Activated effector memory CD4-positive, alpha-beta T cell treated with Interleukin-2 at 50 U/mL for 16 hours (primary cell): ENCODE data around the gene AATK.
A peak's percentile ranks its signal among the peaks of the same experiment; 100 is the strongest.

ENCODE experiments used
- DNase-seq: peaks from one replicate; pipeline ENCODE4 v3.0.0-alpha.2; 2020

Gene AATK

DNA sequence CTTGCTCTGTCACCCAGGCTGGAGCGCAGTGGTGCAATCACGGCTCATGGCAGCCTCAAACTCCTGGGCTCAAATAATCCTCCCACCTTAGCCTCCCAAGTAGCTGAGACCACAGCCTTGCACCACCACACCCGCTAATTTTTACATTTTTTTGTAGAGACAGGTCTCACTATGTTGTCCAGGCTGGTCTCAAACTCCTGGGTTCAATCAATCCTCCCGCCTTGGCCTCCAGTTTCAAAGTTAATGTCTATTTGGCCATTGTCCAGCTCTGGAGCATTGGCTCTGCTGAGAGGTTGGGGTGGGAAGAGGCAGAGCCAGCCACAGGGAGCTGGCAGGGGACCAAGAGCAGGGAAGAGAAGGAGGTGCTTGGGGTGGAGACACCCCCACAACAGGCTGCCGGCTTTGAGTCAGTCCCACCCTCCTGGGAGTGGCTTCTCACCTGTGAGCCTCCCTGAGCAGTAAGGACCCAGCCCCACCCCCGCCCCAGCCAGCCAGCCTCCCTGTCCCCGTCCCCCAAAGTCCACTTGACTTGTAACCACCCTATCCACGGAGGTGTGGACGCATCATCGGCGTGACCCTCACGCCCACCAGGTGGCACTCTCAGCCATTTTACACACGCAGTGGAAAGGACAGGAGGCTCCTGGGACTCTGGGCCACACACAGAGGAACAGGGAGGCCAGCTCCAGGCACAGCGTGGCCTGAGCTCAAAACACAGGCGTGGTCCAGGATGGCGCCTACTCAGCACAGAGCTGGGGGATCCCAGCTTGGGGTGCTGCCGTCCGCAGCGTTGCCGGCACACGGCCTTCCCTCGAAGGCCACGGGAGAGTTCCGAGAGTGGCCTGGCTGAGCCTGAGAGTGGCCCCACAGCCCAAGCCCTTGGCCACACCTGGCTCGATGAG lies 23.5 kb downstream of the AATK start:
- DNase-seq = peak; percentile 40

DNA sequence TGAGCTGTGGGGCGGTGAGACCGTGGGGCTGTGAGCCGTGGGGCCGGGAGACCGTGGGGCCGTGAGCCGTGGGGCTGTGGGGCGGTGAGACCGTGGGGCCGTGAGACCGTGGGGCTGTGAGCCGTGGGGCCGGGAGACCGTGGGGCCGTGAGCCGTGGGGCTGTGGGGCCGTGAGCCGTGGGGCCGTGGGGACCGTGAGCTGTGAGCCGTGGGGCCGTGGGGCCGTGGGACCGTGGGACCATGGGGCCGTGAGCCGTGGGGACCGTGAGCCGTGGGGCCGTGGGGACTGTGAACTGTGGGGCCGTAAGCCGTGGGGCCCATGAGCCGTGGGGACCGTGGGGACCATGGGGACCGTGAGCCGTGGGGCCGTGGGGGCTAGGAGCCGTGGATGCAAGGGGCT lies 25.3 kb downstream of the AATK start:
- no peak for DNase-seq

DNA sequence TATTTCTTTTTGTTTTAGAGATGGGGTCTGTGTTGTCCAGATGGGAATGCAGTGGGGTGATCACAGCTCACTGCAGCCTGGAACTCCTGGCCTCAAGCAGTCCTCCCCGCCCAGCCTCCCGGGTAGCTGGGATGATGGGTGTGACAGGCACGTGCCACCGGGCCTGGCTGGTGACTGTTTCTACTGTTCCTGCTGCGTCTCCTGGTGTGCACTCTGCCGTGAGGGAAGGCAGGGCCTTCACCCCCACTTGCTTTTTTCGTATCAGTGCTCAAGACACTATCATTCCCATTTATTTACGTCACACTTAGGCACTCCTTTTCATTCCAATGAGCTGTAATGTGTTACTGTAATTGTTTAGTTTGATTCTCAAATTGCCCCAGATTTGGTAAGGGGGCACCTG lies 26.0 kb downstream of the AATK start:
- DNase-seq = no peak

DNA sequence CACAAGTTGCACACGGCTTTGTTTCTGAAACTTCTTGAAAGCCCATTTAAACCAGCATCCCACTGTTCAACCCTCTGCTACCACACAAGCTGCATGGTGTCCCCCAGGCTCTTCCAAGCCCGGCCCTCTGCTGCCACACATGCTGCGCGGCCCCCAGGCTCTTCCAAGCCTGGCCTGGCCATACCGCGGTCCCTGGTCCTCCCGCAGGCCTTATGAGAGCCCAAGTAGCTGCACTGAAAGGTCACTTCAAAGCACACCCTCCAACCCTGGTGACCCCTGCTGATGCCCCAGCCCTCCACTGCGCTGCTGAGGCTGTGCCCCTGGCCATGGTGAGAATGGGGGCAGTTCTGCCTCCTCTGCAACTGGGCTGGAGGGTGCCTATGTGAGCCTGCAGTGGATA lies 26.6 kb downstream of the AATK start:
- no peak for DNase-seq

DNA sequence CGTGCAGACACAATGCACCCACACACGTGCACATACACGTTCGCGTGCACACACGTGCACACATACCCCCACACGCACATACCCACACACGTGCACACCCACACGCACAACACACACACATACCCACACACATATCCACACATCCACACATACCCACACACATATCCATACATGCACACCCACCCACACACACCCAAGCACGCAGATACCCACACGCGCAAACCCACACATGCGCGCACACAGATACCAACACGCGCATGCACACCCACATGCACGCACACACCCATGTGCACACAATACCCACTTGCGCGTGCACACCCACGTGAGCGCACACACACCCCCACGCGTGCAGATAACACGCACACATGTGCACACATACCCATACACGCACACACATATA lies 27.5 kb downstream of the AATK start:
- no peak for DNase-seq

DNA sequence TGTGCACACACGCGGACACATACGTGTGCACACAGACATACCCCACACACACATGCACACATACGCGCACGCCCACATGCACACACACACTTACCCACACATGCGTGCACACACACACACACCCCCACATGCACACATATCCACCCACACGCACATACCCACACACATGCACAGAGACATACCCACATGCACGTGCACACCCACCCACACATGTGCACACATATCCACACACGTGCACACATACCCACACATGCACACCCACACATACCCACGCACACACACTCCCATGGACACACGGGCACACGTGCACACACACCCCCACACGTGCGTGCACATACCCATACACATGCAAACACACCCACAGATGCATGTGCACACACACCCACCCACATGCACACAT lies 27.9 kb downstream of the AATK start:
- DNase-seq = no peak

DNA sequence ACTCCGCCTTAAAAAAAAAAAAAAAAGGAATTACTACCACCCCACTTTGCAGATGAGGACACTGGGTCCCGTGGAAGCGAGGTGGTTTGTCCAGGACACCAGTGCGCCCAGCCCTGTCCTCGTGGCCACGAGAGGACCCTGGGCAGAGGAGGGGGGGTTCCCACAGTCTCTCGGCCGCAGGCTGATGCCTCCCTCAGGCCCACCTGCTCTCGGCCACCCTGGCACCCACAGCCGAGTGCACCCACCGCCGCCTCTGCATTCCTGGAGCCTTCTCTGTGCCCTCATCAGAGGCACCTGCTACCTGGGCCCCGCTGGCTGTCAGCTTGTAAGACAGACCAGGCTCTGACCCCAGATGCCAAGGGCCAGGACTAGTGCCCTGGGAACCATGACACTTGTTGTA lies 28.8 kb downstream of the AATK start:
- DNase-seq = no peak

DNA sequence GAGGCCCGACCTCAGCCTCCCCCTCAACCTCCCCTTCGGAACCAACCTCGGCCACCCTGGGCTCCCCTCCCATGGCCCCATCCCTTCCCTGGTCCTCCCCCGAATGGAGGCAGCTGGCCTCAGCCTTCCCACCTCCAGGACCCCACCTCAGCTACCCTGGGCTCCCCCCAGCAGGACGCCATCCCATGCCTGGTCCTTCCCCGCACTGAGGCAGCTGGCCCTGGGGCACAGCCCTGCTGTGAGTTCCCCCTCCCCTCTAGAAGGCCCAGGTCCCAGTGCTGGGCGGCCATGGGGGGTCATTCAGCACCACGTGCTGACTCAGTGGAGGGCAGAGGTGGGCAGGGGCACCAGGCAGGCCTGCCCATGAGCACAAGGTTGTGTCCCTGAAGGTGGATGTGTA lies 29.7 kb downstream of the AATK start:
- DNase-seq = no peak

DNA sequence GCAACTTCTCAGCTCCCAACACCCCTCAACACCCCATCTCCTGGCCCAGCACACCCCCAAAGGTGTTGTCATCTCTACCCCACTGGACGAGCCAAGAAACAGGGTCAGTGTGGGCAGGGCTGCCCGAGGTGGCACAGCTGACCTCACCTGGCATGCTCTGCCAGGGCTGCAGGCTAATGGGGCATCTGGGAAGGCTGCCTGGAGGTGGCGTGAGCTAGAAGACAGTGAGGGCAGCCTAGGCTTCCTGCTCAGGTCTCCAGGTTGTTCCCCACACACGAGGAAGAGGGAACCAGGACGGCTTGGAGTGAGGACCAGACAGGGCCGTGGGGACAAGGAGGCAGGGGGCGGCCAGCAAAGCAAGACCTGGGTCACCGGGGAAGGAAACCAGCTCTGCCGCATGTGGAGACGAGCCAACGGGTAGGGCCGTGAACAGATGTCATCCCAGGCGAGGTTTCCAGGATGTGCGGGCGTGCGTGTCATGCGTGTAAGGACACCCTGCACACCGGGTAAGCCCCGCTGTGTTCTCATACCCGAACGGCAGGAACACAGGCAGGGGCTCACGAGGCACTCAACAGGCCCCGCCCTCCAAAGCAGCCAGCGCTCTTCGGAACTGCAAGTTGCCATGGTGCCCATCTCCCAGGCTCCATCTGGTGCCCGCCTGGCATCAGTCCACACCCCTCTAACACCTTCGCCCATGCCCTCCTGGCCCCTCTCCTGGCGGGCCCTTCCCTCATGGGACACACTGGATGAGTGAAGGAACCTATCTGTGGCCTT lies 30.3 kb downstream of the AATK start:
- no peak for DNase-seq

DNA sequence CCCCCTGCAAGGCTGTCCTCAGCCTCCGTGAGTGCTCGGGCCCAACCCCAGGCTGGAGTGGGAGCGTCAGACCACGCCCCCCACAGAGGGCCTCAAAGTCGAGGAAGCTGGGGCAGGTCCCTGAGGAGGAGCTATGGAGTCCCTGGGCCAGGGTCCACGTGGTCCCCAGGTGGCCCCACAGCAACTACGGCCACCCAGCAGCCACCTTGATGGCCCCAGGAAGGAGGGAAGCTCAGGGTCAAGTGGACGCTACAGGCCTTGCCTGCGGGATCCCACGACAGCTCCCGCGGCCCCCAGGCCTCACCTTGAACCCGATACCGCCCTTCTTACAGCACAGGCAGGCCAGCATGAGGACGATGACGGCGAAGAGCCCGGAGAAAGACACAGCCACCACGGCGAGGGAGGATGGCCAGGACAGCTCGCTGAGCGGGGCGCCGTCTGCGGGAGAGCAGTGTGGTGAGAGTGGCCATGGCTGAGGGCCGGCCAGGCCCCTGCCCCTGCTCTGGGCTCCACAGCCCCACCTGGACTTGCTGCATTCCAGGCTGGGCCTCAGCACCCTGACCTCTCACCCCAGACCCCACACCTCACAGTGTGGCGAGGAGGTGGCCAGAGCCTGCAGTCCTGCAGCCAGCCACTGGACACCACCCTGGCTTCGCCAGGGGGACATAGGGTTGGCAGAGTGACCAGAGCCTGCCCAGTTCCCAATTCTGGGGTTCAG lies 31.8 kb downstream of the AATK start:
- DNase-seq = no peak

DNA sequence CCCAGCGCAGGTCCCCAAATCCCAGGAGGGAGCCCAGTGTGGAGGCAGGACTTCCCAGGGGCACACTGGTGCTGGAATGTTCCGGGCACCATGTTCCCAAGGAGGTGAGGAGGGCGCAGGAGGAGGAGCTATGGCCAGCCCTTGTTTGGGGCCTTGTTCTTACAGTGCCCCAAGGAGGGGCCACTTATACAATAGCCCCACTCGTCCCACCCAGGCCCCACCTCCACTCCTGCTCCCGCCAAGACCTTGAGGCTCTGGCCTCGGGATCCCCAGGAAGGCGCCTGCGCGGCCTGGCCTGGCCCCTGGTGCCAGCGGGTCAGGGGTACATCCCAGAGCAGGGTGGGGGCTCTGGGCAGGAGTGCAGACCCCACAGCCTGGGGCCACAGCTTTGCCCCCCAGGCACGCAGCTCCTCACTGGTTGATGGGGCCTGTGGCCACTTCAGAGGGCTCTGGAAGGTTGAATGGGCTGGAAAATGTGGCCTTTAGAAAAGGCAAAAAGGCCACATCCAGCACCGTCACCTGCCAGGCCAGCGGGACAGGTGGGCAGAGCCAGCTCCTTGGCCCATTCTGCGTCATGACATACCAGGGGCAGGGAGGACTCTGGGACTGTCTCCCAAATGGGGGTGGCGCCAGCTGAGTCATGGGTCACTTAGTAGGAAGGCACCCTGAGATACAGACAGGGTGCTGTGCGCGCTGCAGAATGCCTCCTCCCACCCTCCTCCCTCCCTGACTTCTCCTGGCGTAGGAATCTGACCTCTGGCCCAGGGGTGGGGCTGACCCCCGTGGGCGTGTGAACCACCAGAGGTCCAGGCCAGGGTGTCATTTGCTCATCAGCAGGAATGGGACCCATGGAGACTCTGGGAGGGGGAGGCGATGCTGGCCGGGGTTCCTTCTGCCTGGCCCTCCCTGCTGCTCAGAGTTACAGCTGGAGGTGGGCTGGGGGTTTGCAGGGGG lies 33.0 kb downstream of the AATK start:
- DNase-seq = no peak

DNA sequence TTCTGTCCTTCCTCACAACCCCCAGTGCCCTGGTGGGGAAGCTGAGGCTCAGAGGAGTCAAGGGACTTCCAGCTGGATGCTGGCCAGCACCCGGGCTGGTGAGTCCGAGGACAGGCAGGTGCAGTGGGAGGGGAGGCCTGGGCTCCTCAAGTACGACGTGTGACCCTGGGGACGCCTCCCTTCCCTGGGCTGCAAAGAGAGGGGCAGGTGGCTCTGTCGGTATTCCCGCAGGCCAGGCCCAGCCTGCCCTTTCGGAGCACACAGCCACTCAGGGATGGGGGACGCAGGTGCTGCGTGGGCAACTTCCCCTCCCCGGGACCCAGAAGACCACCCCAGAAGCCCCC lies 33.9 kb downstream of the AATK start:
- no peak for DNase-seq

DNA sequence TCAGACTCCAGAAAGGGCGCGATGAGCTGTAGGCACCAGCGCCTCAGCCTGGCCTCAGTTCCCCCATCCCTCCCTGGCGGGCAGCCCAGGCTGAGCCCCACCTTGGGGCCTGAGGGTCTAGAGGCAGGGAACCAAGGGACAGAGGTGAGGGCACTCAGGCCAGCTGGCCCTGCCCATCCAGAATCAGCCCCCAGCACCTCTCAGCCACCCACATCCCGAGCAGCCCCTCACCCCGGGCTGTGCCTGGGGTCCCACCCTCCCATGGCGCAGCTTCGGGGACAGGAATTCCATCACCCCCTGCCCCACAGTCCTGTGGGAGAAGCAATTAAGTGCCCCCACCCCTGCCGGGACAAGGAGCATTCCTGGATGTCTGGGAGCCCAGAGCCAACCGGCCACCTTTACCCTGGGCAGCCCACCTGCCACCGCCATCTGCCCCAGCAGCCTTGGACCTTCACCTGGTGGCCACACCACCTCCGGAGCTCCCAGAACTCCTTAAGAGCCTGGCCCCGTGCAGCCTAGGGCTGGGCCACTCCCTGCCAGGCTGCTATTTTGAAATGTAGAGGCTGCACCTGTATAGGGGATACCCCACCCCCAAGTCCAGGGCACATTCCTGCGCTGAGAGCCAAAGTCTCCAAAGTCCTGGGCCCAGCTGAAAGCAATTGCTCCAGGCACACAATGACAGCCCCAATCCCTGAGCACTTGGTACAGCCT lies 34.4 kb downstream of the AATK start:
- DNase-seq = no peak

DNA sequence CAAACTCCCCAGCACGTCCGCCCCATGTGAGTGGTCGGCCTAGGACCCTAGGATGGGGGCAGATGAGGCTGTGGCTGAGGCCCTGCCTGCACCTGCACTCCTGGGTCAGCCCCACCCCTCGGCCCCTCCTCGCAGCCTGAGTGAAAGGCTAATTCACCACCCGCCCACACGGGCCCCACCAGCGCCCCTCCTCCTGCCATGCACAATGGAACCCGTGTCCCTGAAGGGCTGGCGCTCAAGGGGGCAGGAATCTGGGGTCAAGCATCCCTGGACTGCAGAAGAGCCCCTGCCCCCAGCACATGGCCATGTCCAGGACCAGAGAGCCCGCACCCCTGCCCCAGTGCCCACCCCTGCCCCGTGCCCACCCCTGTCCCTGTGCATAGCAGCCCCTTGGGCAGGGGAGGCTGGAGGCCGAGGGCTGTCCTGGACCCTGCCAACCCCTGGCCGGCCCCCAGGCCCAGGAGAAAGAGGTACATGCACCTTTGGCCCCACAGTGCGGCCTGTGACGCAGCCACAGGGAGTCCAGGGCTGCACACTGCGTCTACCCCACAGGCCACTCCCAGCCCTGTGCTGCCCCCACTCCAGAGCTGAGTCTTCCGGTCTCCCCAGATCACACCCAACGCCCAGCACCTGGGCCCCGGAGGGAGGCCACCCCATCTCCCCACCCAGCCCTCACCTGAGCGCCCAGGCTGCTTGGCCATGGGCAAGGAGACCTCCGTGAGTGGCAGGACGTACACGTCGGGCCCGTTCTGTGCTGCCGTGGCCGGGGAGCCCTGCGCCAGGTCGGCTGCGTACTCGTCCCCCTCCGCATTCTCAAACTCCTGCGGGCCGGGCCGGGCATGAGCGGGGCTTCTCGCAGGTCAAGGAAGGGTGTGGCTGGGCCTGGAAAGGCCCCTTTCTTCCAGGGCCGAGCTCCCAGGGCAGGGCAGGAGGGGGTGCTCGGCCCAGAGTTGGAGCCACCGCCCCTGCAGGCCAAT lies 35.3 kb downstream of the AATK start:
- DNase-seq = no peak

DNA sequence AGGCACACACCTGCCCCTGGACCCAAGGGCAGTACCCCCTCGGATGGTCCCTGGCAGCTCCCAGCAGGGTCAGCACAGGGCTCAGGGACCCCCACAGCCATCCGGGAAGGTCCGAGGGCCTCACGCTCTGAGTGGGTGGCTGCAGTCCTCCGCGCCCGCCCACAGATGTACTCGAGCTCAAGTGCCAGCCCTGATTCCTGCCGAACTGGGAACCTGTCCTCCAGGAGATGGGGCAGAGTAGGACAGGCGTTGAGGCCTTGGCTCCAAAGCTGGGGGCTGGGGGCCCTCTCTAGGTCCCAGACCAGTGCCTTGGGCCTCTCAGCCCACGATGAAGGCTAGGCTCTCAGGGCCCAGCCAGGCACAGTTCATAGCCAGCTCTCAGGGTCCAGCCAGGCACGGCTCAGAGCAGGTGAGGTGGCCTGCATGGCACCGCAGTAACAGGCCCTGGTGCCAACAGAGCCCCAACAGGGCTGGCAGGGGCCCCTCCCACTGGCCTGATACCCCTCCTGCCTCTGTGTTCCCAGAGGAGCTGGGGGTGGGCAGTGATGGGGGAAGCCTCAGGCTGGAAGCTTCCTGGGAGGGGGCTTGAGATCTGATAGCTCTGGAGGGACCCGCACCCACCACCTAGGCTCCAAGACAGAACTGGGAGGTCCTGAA lies 36.2 kb downstream of the AATK start:
- no peak for DNase-seq

DNA sequence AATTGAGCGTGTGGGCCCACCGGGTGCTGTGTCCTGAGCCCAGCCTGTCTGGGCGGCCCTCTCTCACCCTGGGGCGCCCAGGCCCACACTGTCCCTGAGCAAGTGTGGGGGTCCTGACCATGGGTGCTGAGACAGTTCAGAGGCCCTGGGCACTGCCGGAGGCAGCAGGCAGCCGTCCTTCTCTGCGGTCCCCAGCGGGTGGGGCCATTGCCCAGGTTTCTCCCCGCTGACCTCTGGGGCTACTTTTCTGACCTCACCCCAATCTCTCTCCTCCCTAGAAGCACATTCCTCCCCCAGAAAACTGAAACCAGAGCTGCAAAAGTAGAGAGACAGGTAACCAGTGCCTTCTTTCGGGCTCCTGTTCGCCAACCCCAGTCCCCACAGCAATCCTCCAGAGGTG lies 36.7 kb downstream of the AATK start:
- DNase-seq = no peak

DNA sequence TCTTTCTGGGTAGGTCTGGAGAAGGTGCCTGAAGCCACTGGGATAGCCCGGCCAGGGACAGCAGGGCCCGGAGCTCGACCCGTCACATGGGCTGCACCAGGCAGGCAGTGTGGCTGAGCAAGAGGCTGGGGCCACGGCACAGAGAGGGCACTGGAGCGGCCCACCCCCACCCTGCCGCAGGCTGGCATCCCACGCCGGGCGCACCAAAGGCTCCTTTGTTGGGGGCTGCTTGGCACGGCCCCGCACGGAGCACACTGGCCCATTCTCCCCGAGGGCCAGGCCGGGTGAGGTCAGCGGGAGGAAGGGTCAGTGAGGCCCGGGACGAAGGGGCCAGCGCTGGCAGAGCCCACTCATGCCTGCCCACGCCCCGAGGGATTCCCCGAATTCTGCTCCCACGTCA lies 37.2 kb downstream of the AATK start:
- DNase-seq = no peak

DNA sequence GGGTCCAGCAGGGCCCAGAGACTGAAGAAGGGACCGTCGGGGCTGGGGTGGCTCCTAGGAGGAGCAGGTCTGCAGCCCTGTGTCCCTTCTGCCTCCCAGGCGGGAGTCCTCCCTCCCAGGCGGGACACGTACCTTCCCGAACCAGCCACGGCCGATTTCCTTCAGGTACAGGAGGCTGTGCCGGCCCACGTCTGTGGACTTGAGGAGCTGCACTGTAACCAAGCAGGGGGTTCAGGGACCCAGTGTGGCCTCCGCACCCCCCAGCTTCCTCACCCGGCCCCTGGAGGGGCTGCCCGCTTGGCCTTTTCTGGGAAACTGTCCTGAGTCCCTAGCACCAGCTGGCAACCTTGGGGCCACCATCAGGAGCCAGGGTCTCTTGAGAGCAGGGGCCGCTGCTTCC lies 37.7 kb downstream of the AATK start:
- no peak for DNase-seq

DNA sequence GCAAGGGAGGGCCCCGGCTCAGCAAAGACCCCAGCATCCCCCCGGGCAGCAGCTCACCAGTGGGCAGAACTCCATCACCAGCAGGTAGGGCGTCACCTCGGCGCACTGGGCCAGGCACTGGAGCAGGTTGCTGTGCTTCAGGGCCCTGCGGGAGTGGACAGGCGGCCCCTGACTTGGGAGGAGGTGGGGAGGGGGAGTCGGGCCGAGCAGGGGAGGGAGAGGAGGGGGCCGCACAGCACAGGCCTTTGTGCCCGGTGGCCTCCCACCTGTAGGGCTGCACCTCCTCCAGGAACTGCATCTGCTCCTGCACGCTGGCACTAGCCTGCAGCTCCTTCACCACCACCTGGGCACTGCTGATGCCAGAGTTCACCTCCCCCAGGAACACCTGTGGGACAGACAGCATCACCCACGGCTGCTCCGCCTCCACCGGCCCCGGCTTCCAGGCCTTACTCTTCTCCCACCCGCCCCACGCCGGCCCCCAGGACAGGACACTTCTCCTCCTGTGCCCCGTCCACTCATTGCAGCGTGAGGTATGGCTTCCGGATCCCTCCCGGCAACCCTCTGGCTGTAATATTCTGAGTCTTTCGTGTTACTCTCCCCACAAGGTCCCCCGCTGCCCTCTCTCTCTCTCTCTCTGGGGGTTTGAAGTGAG lies 38.4 kb downstream of the AATK start:
- no peak for DNase-seq

DNA sequence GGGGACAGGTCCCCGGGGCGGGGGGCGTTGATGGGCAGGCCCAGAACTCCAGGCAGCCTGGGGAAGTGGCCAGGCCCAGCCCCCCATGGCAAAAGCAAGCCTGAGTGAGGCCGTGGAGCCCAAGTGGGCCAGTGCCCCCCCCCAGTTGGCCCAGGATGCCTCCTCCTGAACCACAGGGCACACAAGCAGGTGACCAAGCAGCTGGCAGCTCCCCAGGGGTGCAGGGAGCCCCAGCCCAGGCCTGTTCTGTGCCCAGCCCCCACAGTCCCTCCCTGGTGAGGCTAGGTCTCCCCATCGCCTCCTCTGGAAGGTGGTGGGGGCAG lies 38.9 kb downstream of the AATK start:
- no peak for DNase-seq
